IMR-90 (cell line): ENCODE data around the gene FGFRL1. TPM values are rescaled to one million over a fixed set of nuclear protein-coding genes. Genes with fewer than 3 reads are reported as not detected.

Experiments
- ATAC-seq: fragments of 200-7000 bp; cut with Tn5 transposase; 2 replicates; pipeline ENCODE4 v1.9.1; 2020; ENCODE audit warnings: low read depth, mild to moderate bottlenecking, moderate library complexity
- BruUV-seq: library from RNA; stranded (reverse); fragments of 400-500 nt; replicated peaks from 2 replicates; lab custom pipeline; 2021; lab: Mats Ljungman, UMichigan
- CTCF ChIA-PET: fragments of 300-600 bp; formaldehyde crosslinking; extraction: SDS; loops from one replicate; lab custom pipeline; 2021; ENCODE audit warnings: antibody characterized with exemption; lab: Yijun Ruan, JAX
- POLR2A ChIA-PET: fragments of 300-600 bp; sonication (Branson Sonifier 250); formaldehyde crosslinking; loops from one replicate; lab custom pipeline; 2022; ENCODE audit warnings: antibody characterized with exemption; ENCODE audit not compliant: unreplicated experiment; lab: Charles Lee
- DNase-seq: peaks from one replicate; pipeline ENCODE4 v3.0.0; 2013
- H2AFZ ChIP-seq: replicated peaks from 2 replicates; pipeline ENCODE3; 2013; ENCODE audit warnings: low read length, mild to moderate bottlenecking; ENCODE audit not compliant: poor library complexity
- H2AK5ac ChIP-seq: 2 replicates; pipeline ENCODE4 v1.6.1; 2013; ENCODE audit warnings: low read depth, low read length, inconsistent platforms
- H2AK9ac ChIP-seq: replicated peaks from 2 replicates; pipeline ENCODE3; 2013; ENCODE audit warnings: mild to moderate bottlenecking, low read depth, low read length, moderate library complexity; ENCODE audit not compliant: poor library complexity
- H2BK120ac ChIP-seq: 2 replicates; pipeline ENCODE4 v1.6.1; 2013; ENCODE audit warnings: low read depth, low read length, inconsistent platforms
- H2BK15ac ChIP-seq: 3 replicates; pipeline ENCODE4 v1.6.1; 2013; ENCODE audit warnings: low read depth, low read length, inconsistent platforms
- H2BK20ac ChIP-seq: 2 replicates; pipeline ENCODE4 v1.6.1; 2013; ENCODE audit warnings: low read depth, mild to moderate bottlenecking, inconsistent platforms, low read length, moderate library complexity
- H2BK5ac ChIP-seq: 2 replicates; pipeline ENCODE4 v1.6.1; 2013; ENCODE audit warnings: mild to moderate bottlenecking, low read depth, low read length, inconsistent platforms; ENCODE audit not compliant: poor library complexity, severe bottlenecking
- H3K14ac ChIP-seq: replicated peaks from 2 replicates; pipeline ENCODE4 v1.6.1; 2013; ENCODE audit warnings: low read depth, low read length, inconsistent platforms
- H3K18ac ChIP-seq: 2 replicates; pipeline ENCODE4 v1.6.1; 2013; ENCODE audit warnings: low read depth, low read length, control low read depth
- H3K23ac ChIP-seq: 2 replicates; pipeline ENCODE4 v1.6.1; 2013; ENCODE audit warnings: low read depth, low read length, inconsistent platforms
- H3K27ac ChIP-seq: 2 replicates; pipeline ENCODE4 v1.5.1; 2013; ENCODE audit warnings: mild to moderate bottlenecking, control low read depth, low read length; ENCODE audit not compliant: insufficient read depth
- H3K27me3 ChIP-seq: 2 replicates; pipeline ENCODE4 v1.6.1; 2013; ENCODE audit warnings: low read length; ENCODE audit not compliant: control insufficient read depth, insufficient read depth
- H3K36me3 ChIP-seq: 2 replicates; pipeline ENCODE4 v1.6.1; 2013; ENCODE audit warnings: low read length, mixed read lengths; ENCODE audit not compliant: control insufficient read depth, insufficient read depth
- H3K4ac ChIP-seq: 2 replicates; pipeline ENCODE4 v1.6.1; 2013; ENCODE audit warnings: low read depth, low read length, inconsistent platforms
- H3K4me1 ChIP-seq: 2 replicates; pipeline ENCODE4 v1.6.1; 2013; ENCODE audit warnings: low read length, mixed read lengths; ENCODE audit not compliant: control insufficient read depth, insufficient read depth
- H3K4me2 ChIP-seq: 2 replicates; pipeline ENCODE4 v1.6.1; 2013; ENCODE audit warnings: low read depth, mild to moderate bottlenecking, control low read depth, low read length, moderate library complexity
- H3K4me3 ChIP-seq: 2 replicates; pipeline ENCODE4 v1.5.1; 2013; ENCODE audit warnings: low read depth, mild to moderate bottlenecking, control low read depth, low read length, moderate library complexity; ENCODE audit not compliant: insufficient read depth
- H3K56ac ChIP-seq: 2 replicates; pipeline ENCODE4 v1.6.1; 2013; ENCODE audit warnings: low read length, inconsistent platforms; ENCODE audit not compliant: insufficient read depth; ENCODE audit errors: extremely low read depth
- H3K79me1 ChIP-seq, 2 experiments: 2 replicates each; pipeline ENCODE4 v1.6.1; 2013; ENCODE audit warnings: low read length in 2 of 2, inconsistent platforms in 1 of 2, low read depth in 1 of 2
- H3K9ac ChIP-seq: 2 replicates; pipeline ENCODE4 v1.6.1; 2013; ENCODE audit warnings: low read depth, low read length, control low read depth
- H3K9me1 ChIP-seq: 2 replicates; pipeline ENCODE4 v1.6.1; 2013; ENCODE audit warnings: low read length, inconsistent platforms; ENCODE audit not compliant: insufficient read depth
- H3K9me3 ChIP-seq: 2 replicates; pipeline ENCODE4 v1.6.1; 2013; ENCODE audit warnings: low read length; ENCODE audit not compliant: control insufficient read depth, insufficient read depth
- H4K20me1 ChIP-seq: 2 replicates; pipeline ENCODE4 v1.6.1; 2013; ENCODE audit warnings: low read length, inconsistent platforms; ENCODE audit not compliant: insufficient read depth
- H4K5ac ChIP-seq: 2 replicates; pipeline ENCODE4 v1.6.1; 2013; ENCODE audit warnings: mild to moderate bottlenecking, low read depth, low read length, control low read depth
- H4K8ac ChIP-seq, 2 experiments: 2 replicates each; pipeline ENCODE4 v1.6.1; 2013; ENCODE audit warnings: low read depth in 2 of 2, low read length in 2 of 2, control low read depth in 1 of 2, inconsistent platforms in 1 of 2
- H4K91ac ChIP-seq: 2 replicates; pipeline ENCODE4 v1.6.1; 2013; ENCODE audit warnings: low read depth, low read length, inconsistent platforms; ENCODE audit not compliant: insufficient read depth
- FOS ChIP-seq: fragments of 150-350 bp; IDR thresholded peaks from 2 replicates; pipeline ENCODE4 v1.6.1; 2016; ENCODE audit warnings: low read depth, low read length
- WGBS, 2 experiments: methylation state at CpG; one replicate each; pipeline versions ENCODE4 v1.1.5 to v1.1.7; 2013; ENCODE audit warnings: missing lambda C conversion rate in 2 of 2; ENCODE audit not compliant: insufficient read length in 1 of 2; ENCODE audit errors: extremely low coverage in 2 of 2; 5-methylcytosine and 5-hydroxymethylcytosine counted together
- dilution Hi-C: fragments of 300-500 bp; cut with HindIII; formaldehyde crosslinking; loops from one replicate; pipeline ENCODE4 v1.14.3; 2018; ENCODE audit warnings: low sequenced_read_pairs; ENCODE audit not compliant: unreplicated experiment
- in situ Hi-C: fragments of 300-500 bp; cut with MboI; formaldehyde crosslinking; loops from 3 replicates; pipeline ENCODE4 v1.14.3; 2019; ENCODE audit warnings: low sequenced_read_pairs, inconsistent platforms, mixed read lengths
- intact Hi-C: fragments of 100-400 bp; cut with micrococcal nuclease; formaldehyde crosslinking; loops from 2 replicates; pipeline ENCODE4 v1.10.0; 2022
- polyA plus RNA-seq, 3 experiments: library from polyadenylated mRNA; depleted of rRNA; stranded (reverse); fragments of >200 nt; gene quantifications; 2 replicates each; pipeline ENCODE4 v1.2.3, GENCODE V29; 2012; ENCODE audit warnings: low replicate concordance in 1 of 3
- total RNA-seq: library from RNA; depleted of rRNA; stranded (reverse); fragments of >200 nt; gene quantifications from 2 replicates; pipeline ENCODE4 v1.2.3, GENCODE V29; 2012
- TF ChIP-seq, protein P1 (sequence below): fragments of 150-350 bp; IDR thresholded peaks from 2 replicates; pipeline ENCODE4 v1.6.1; 2017; ENCODE audit warnings: mild to moderate bottlenecking, antibody characterized with exemption, low read length, low read depth

The FGFRL1 gene
- total and polyA plus RNA-seq, 2 of the 4 experiments (the other 2 are of a cell fraction), result 49.3 to 78.8 TPM

DNA sequence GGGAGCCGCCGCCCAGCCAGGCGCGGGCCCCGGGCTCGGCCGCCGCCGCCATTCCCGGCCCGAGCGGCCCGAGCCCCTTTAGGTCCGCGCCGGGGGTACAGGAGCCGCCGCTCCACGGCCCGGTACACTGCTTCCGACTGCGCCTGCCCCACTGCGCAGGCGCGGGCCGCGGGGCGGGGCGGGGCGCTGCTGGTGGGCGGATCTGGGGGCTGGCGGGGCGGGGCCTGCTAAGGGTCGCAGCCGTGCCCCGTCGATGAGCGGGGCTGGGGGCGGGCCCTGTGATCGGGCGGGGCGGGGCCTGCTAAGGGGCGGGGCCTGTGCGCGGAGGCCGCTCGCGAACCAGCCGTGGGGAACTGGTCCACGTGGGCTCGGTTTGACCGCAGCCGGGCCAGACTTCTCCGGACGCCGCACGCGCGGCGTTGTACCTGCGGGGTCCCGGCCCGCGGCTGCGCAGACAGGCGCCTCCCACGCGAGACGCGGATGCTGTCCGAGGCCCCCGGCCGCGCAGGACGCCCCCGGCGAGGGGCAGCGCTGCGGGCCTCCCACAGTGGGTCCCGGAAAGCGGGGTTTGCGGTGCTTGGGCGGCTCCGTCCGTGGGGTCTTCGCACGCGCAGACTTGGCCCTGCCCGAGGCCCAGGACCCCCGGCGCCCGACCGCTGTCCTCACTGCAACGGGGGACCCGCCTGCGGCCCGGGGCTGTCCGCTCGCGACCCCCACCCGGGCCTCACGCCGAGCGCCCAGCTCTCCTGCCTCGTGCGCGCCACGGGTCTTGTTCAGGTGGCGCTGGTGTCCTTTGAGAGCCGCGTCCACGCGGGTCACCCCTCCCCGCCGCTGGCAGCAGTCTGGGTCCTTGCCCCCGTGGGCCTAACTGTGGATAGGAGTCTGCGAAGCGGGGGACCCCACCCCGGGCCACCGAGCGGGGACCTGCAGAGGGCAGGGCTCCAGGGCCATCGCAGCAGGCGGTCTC, 37.7 kb upstream of the FGFRL1 start, which contains the start of gene DGKQ:
TSS of gene DGKQ (minus strand) at position 139 of the 967 bp plus-strand sequence. CDS start at position 52, 87 bp downstream.
- in situ Hi-C loops, result no loop called here
- H3K56ac ChIP-seq, result no peak within 1 kb of the TSS

More for the DNA sequence above, 37.7 kb upstream of the FGFRL1 start, which contains the start of gene DGKQ:
- Histone ChIP-seq H4K5ac (no peak within 1 kb of the TSS), H2BK15ac (no peak within 1 kb of the TSS), H4K91ac (no peak within 1 kb of the TSS), H3K4ac (peak within 1 kb of the TSS; percentile 61), H3K27ac (no peak within 1 kb of the TSS; the same call in 1 of the 2 replicates), H2AK9ac (peak within 1 kb of the TSS; percentile 95), H3K4me3 (peak within 1 kb of the TSS; percentile 87), H3K79me1 (peaks cover 13 to 24% of the 10 kb centered on the region in 2 experiments; a peak in 3 of 4 replicates), H3K9me1 (no peaks in the 10 kb centered on the region; the same call in 1 of the 2 replicates), H3K18ac (no peak within 1 kb of the TSS), H3K14ac (peak within 1 kb of the TSS; percentile 22), H3K23ac (0 out of 2 replicates have a peak within 1 kb of the TSS, but pooled peaks have one; percentile 24), H3K36me3 (peaks cover 3% of the 10 kb centered on the region; the same call in 1 of the 2 replicates), H2BK20ac (no peak within 1 kb of the TSS), H3K27me3 (no peaks in the 10 kb centered on the region), H2AK5ac (peak within 1 kb of the TSS; percentile 39; the same call in 1 of the 2 replicates), H3K9me3 (no peaks in the 10 kb centered on the region), H2AFZ (peak within 1 kb of the TSS; percentile 94), H2BK5ac (no peak within 1 kb of the TSS), H4K8ac (peak within 1 kb of the TSS in 1 of 2 experiments; percentile 65; a peak in 1 of 4 replicates), H2BK120ac (no peak within 1 kb of the TSS), H3K4me1 (peaks cover 4% of the 10 kb centered on the region; the same call in 1 of the 2 replicates), H4K20me1 (peaks cover 32% of the 10 kb centered on the region), H3K4me2 (peak within 1 kb of the TSS; percentile 84), H3K9ac (peak within 1 kb of the TSS; percentile 48)
- no TSS peak for BruUV-seq
- DNase-seq (peak; percentile 75), ATAC-seq (peak; percentile 95)
- 17% methylated on average over 52 of the region's 123 CpGs; no CpG with 5 or more reads in 1 of the 2 experiments for WGBS, 2 experiments
- TF ChIP-seq, protein P1, sequence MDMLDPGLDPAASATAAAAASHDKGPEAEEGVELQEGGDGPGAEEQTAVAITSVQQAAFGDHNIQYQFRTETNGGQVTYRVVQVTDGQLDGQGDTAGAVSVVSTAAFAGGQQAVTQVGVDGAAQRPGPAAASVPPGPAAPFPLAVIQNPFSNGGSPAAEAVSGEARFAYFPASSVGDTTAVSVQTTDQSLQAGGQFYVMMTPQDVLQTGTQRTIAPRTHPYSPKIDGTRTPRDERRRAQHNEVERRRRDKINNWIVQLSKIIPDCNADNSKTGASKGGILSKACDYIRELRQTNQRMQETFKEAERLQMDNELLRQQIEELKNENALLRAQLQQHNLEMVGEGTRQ, result peak; percentile 71
- no peak for TF ChIP-seq FOS
- dilution Hi-C loops, result no loop called here
- intact Hi-C loops, result no loop called here
- CTCF ChIA-PET, result no interaction called here
- POLR2A ChIA-PET, result no interaction called here
